ENCODE measurements around the gene HS3ST3B1.

DNA sequence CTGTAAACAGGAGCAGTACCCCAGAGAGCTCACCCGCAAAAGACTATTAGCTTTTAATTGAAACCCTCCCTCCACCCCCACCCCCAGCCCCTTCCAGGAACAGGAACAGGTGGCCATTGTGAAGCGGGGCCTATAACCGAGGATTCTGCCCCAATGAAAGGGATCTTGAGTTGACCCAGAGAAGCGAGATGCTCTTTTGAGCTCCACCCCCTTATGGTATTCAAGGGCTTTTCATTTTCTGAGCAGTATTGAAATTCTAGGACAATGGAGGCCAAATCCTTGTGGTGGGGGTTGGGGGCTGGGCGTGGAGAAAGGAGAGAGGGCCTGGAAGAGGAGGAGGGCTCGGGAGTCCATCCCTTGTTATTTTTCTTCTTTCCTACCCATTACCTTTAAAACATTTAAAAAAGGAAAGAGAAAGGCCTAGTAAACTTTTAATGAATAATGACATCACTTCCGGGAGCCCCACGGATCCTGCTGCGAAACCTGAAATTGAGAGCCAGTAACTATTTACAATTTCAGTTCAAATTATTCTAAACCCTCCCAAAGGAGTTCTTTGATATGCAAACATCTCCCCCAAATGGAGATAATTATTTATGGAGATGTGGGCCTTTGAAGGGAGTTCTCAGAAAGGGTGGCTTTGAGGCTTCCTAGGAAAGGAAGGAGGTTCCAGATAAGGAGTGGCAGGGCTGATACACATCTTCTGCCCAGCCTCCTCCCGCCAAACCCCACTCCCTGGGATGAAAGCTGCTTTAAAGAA lies 30.5 kb downstream of the HS3ST3B1 start:
- no peak for TF ChIP-seq CTCF (IDR thresholded peaks at IDR 0.05)
- no peak for TF ChIP-seq POLR2A (IDR thresholded peaks at IDR 0.05)

Measured in breast epithelium (tissue), 3 donors.